ENCODE measurements around the gene PAK1. TPM values are rescaled to one million over a fixed set of nuclear protein-coding genes. Genes with fewer than 3 reads are reported as not detected.

The PAK1 gene
- total and polyA plus RNA-seq, 2 of the 8 experiments (the other 6 are each of a cell fraction or from before 2014, with no cell fraction given) = 87.7 to 151 TPM

DNA sequence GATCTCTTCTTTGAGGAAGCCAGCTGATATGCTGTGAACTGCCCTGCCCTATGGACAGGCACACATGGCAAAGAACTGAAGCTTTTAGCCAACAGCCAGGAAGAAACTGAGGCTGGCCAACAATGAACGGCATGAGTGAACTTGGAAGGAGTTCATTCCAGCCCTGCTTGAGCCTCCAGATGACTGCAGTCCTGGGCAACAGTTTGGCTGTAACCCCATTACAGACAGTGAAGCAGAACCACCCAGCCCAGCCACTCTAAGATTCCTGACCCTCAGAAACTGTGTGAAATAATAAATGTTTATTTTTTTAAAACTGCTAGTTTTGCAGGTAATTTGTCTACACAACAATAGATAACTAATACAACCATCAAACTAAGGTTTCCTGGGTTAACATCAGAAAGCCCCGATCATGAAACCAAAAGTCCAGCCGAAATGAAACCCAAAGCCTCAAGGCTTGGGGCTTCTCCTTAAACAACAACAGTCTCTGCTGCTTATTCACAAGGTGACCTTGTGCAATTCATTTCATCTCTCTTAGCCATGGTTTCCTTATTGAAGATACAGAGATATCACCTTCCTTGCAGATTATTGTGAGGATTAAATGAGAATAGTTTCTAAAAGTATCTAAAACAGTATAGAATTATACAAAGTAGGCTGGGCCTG is 31.4 kb downstream of the PAK1 start:
- FAIRE-seq = no peak
- Histone ChIP-seq H3K23me2 (ENCODE audit: low read depth, low read length) (no peaks in the 10 kb centered on the region; the same call in 1 of the 2 replicates), H3K9me3 (ENCODE audit: insufficient read depth in 2 of 2, low read depth in 1 of 2, low read length in 1 of 2) (no peaks in the 10 kb centered on the region), H3K14ac (ENCODE audit: insufficient read length) (no peak overlapping the region), H4K20me1 (replicated peaks in 1 of 2; ENCODE audit: control insufficient read depth in 1 of 2, insufficient read depth in 2 of 2, low read length in 2 of 2) (peaks cover under 1 to 3% of the 10 kb centered on the region in 2 experiments), H3K79me2 (ENCODE audit: control insufficient read depth in 1 of 2, insufficient read depth in 2 of 2, low read length in 2 of 2) (peaks cover 9 to 96% of the 10 kb centered on the region in 2 experiments), H2AFZ (ENCODE audit: low read length) (no peak overlapping the region), H3K4me1 (replicated peaks in 1 of 4; ENCODE audit: control insufficient read depth in 3 of 4, insufficient read depth in 4 of 4, low read length in 3 of 4) (peaks cover 0 to 9% (median 3%) of the 10 kb centered on the region in 4 experiments; a peak in 4 of 7 replicates), H3K27me3 (replicated peaks in 1 of 4; ENCODE audit: control insufficient read depth in 3 of 4, extremely low read depth in 1 of 4, insufficient read depth in 3 of 4, low read length in 3 of 4) (no peaks in the 10 kb centered on the region), H2BK12ac (ENCODE audit: low read depth, low read length) (no peak overlapping the region), H3K4me2 (ENCODE audit: insufficient read depth in 1 of 2, low read depth in 2 of 2, low read length in 2 of 2) (no peak overlapping the region), H2BK20ac (ENCODE audit: low read length) (no peak overlapping the region), H3K9ac (replicated peaks in 1 of 4; ENCODE audit: extremely low read depth in 1 of 4, low read depth in 3 of 4, low read length in 3 of 4) (no peak overlapping the region), H2BK120ac (replicated peaks; ENCODE audit: low read depth, low read length) (no peak overlapping the region), H4K91ac (replicated peaks; ENCODE audit: insufficient read length, low read length) (no peak overlapping the region), H4K8ac (ENCODE audit: extremely low read depth, insufficient read depth, low read length) (no peak overlapping the region), H2BK15ac (ENCODE audit: low read length) (no peak overlapping the region), H3K27ac (ENCODE audit: low read depth, low read length) (no peak overlapping the region), H3K23ac (ENCODE audit: insufficient read length) (no peak overlapping the region), H3K56ac (replicated peaks; ENCODE audit: insufficient read length, low read depth, low read length) (no peak overlapping the region), H2BK5ac (ENCODE audit: low read depth, low read length) (no peak overlapping the region), H3K4ac (replicated peaks; ENCODE audit: insufficient read length, low read depth, low read length) (no peak overlapping the region), H4K5ac (ENCODE audit: insufficient read length, low read depth, low read length) (no peak overlapping the region), H3K79me1 (ENCODE audit: low read depth, low read length) (peaks cover 2% of the 10 kb centered on the region; the same call in 1 of the 2 replicates), H3K4me3 (ENCODE audit: extremely low read depth in 1 of 4, insufficient read depth in 2 of 4, low read depth in 3 of 4, low read length in 4 of 4) (no peak overlapping the region), H3K18ac (ENCODE audit: extremely low read depth, low read length) (no peak overlapping the region), H2AK5ac (ENCODE audit: low read depth, low read length) (no peak overlapping the region), H3K36me3 (ENCODE audit: control insufficient read depth in 2 of 4, insufficient read depth in 4 of 4, low read length in 3 of 4) (no peaks in the 10 kb centered on the region)
- 81% methylated on average over 3 of the region's 3 CpGs; no CpG with 5 or more reads in 1 of the 2 experiments for WGBS, 2 experiments (ENCODE audit: extremely low coverage in 1 of 2, insufficient coverage in 1 of 2, insufficient read length in 1 of 2, insufficient replicate concordance in 2 of 2, low coverage in 1 of 2, low lambda C conversion rate in 2 of 2, missing lambda C conversion rate in 1 of 2)
- DNase-seq (ENCODE audit: low read depth in 1 of 2, low spot score in 2 of 2) = no peak
- TF ChIP-seq RFX5 (IDR thresholded peaks at IDR 0.05; ENCODE audit: borderline replicate concordance, low read depth, low read length) (no peak), SAP30 (IDR thresholded peaks at IDR 0.05; ENCODE audit: insufficient read depth, insufficient replicate concordance, low read length) (no peak)
- TF ChIP-seq, protein P1, sequence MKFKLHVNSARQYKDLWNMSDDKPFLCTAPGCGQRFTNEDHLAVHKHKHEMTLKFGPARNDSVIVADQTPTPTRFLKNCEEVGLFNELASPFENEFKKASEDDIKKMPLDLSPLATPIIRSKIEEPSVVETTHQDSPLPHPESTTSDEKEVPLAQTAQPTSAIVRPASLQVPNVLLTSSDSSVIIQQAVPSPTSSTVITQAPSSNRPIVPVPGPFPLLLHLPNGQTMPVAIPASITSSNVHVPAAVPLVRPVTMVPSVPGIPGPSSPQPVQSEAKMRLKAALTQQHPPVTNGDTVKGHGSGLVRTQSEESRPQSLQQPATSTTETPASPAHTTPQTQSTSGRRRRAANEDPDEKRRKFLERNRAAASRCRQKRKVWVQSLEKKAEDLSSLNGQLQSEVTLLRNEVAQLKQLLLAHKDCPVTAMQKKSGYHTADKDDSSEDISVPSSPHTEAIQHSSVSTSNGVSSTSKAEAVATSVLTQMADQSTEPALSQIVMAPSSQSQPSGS (IDR thresholded peaks at IDR 0.05; ENCODE audit: low read length) = no peak
- TF ChIP-seq, protein P2, sequence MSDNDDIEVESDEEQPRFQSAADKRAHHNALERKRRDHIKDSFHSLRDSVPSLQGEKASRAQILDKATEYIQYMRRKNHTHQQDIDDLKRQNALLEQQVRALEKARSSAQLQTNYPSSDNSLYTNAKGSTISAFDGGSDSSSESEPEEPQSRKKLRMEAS (IDR thresholded peaks at IDR 0.05) = no peak
- ChIA-PET POLR2A (ENCODE audit: partially characterized antibody) (no interaction called here), CTCF (ENCODE audit: partially characterized antibody) (interaction anchor here (1.4 kb wide), 1 partner anchor 18 kb away, joined by 3 read pairs; no protein-coding TSS in a partner anchor)
